ENCODE data around the gene RGL2.

- no peak for TF ChIP-seq CTCF (conservative IDR thresholded peaks at IDR 0.05; ENCODE audit: low read length)
- no peak for TF ChIP-seq EZH2phosphoT487 (IDR thresholded peaks at IDR 0.05; ENCODE audit: borderline replicate concordance)
Observed at GRCh38 chr6:33289784-33290315, 8.9 kb downstream of the RGL2 start.

All from Loucy (cell line).